Breast epithelium (tissue), 4 donors: Measurements from ENCODE around the gene FIBCD1. TPM values are rescaled to one million over a fixed set of nuclear protein-coding genes. Genes with fewer than 3 reads are reported as not detected.

Experiments used
- DNase-seq, 2 donors: peaks; one replicate each; pipeline ENCODE4 v3.0.0-alpha.2; 2019; ENCODE audit warnings: low spot score in 2 of 2
- H3K27ac ChIP-seq, 2 donors: fragments of 200-600 bp; sonication (generic) in 1 of 2; one replicate each; pipeline ENCODE4 v1.5.1; 2016 to 2019; ENCODE audit warnings: mild to moderate bottlenecking in 1 of 2
- H3K27me3 ChIP-seq, 2 donors: fragments of 200-600 bp; sonication (generic) in 1 of 2; one replicate each; pipeline versions ENCODE4 v1.5.1 to v1.6.0; 2017 to 2019; ENCODE audit warnings: control low read depth in 1 of 2, mild to moderate bottlenecking in 1 of 2
- H3K36me3 ChIP-seq: fragments of 200-600 bp; one replicate; pipeline ENCODE4 v1.5.1; 2019
- H3K4me1 ChIP-seq, 2 donors: fragments of 200-600 bp; sonication (generic); one replicate each; pipeline ENCODE4 v1.5.1; 2016 to 2019; ENCODE audit warnings: control low read depth in 1 of 2
- H3K4me3 ChIP-seq, 3 donors: fragments of 200-600 bp; sonication (generic); 1 replicate in 2 of 3; 2 replicates in 1 of 3; pipeline ENCODE4 v1.5.1; 2016 to 2019; ENCODE audit warnings: mild to moderate bottlenecking in 3 of 3, moderate library complexity in 2 of 3
- H3K9me3 ChIP-seq, 2 donors: fragments of 200-600 bp; sonication (generic) in 1 of 2; one replicate each; pipeline ENCODE4 v1.5.1; 2016 to 2019; ENCODE audit warnings: control low read depth in 1 of 2
- CTCF ChIP-seq, 3 donors: fragments of 450-650 bp; IDR thresholded peaks; one replicate each; pipeline ENCODE4 v1.5.1; 2016 to 2017; ENCODE audit warnings: antibody characterized with exemption in 3 of 3, mild to moderate bottlenecking in 3 of 3, moderate library complexity in 3 of 3
- POLR2A ChIP-seq: fragments of 450-650 bp; IDR thresholded peaks from one replicate; pipeline ENCODE4 v1.6.1; 2016; ENCODE audit warnings: antibody characterized with exemption, mild to moderate bottlenecking, moderate library complexity
- POLR2AphosphoS5 ChIP-seq, 3 donors: sonication (generic); formaldehyde crosslinking; IDR thresholded peaks; one replicate each; pipeline ENCODE4 v1.6.1; 2017; ENCODE audit warnings: antibody characterized with exemption in 3 of 3
- intact Hi-C: fragments of 100-400 bp; cut with DNase I; formaldehyde crosslinking; loops from one replicate; pipeline ENCODE4 v1.15.1; 2023; ENCODE audit warnings: low total_unique reads
- total RNA-seq, 3 donors: library from RNA; depleted of rRNA; stranded (reverse); fragments of >200 nt; gene quantifications; one replicate each; pipeline ENCODE4 v1.1.0, GENCODE V29; 2016

The FIBCD1 gene
- total RNA-seq, 3 donors from 2014 or later: 0.16 to 0.44 TPM; not detected in 1

GRCh38 chr9:130973686-130974281 is 34.7 kb upstream of the FIBCD1 start:
- Histone ChIP-seq H3K4me3 (no peak overlapping the region), H3K4me1 (no peaks in the 10 kb centered on the region), H3K27ac (no peak overlapping the region), H3K27me3 (peaks cover 0 to 20% of the 10 kb centered on the region in 2 donors), H3K9me3 (no peaks in the 10 kb centered on the region), H3K36me3 (no peaks in the 10 kb centered on the region)
- no peak for DNase-seq
- TF ChIP-seq CTCF (IDR thresholded peaks at IDR 0.05): no peak
- TF ChIP-seq POLR2AphosphoS5 (IDR thresholded peaks at IDR 0.05): no peak
- no peak for TF ChIP-seq POLR2A
- intact Hi-C loops: no loop called here

GRCh38 chr9:130972957-130973685 is 34.1 kb upstream of the FIBCD1 start:
- no peak overlapping the region for H3K4me3 ChIP-seq

GRCh38 chr9:130972277-130972956 is 33.4 kb upstream of the FIBCD1 start:
- H3K9me3 ChIP-seq: no peaks in the 10 kb centered on the region
- H3K27me3 ChIP-seq: peaks cover 0 to 20% of the 10 kb centered on the region in 2 donors
- no peak overlapping the region for H3K27ac ChIP-seq
- DNase-seq: no peak
- H3K36me3 ChIP-seq: no peaks in the 10 kb centered on the region
- H3K4me3 ChIP-seq: no peak overlapping the region
- TF ChIP-seq POLR2A (no peak), CTCF (IDR thresholded peaks at IDR 0.05) (no peak), POLR2AphosphoS5 (IDR thresholded peaks at IDR 0.05) (no peak)
- H3K4me1 ChIP-seq: no peaks in the 10 kb centered on the region
- intact Hi-C loops: no loop called here

More at GRCh38 chr9:130972957-130973685, 34.1 kb upstream of the FIBCD1 start:
- no peak for TF ChIP-seq POLR2AphosphoS5 (IDR thresholded peaks at IDR 0.05)
- no peak for TF ChIP-seq POLR2A
- no peak for TF ChIP-seq CTCF (IDR thresholded peaks at IDR 0.05)
- intact Hi-C loops: no loop called here
- H3K27ac ChIP-seq: no peak overlapping the region
- no peaks in the 10 kb centered on the region for H3K9me3 ChIP-seq
- DNase-seq: no peak
- H3K36me3 ChIP-seq: no peaks in the 10 kb centered on the region
- peaks cover 0 to 20% of the 10 kb centered on the region in 2 donors for H3K27me3 ChIP-seq
- H3K4me1 ChIP-seq: no peaks in the 10 kb centered on the region

- intact Hi-C loops: no loop called here
- H3K4me3 ChIP-seq: no peak overlapping the region
- H3K9me3 ChIP-seq: no peaks in the 10 kb centered on the region
- no peaks in the 10 kb centered on the region for H3K4me1 ChIP-seq
- H3K27me3 ChIP-seq: peaks cover 0 to 20% of the 10 kb centered on the region in 2 donors
- H3K27ac ChIP-seq: no peak overlapping the region
- H3K36me3 ChIP-seq: no peaks in the 10 kb centered on the region
- DNase-seq: no peak
- TF ChIP-seq POLR2A (no peak), POLR2AphosphoS5 (IDR thresholded peaks at IDR 0.05) (no peak), CTCF (IDR thresholded peaks at IDR 0.05) (no peak)
These were observed 32.3 kb upstream of the FIBCD1 start for GRCh38 chr9:130971294-130971849.

- no peaks in the 10 kb centered on the region for H3K36me3 ChIP-seq
- no peaks in the 10 kb centered on the region for H3K4me1 ChIP-seq
- no peak for TF ChIP-seq CTCF (IDR thresholded peaks at IDR 0.05)
- TF ChIP-seq POLR2AphosphoS5 (IDR thresholded peaks at IDR 0.05): no peak
- no peak for TF ChIP-seq POLR2A
- no peak for DNase-seq
- H3K27me3 ChIP-seq: peaks cover 0 to 20% of the 10 kb centered on the region in 2 donors
- H3K27ac ChIP-seq: no peak overlapping the region
- no peak overlapping the region for H3K4me3 ChIP-seq
- no peaks in the 10 kb centered on the region for H3K9me3 ChIP-seq
- intact Hi-C loops: no loop called here
These were observed 31.8 kb upstream of the FIBCD1 start for GRCh38 chr9:130970855-130971254.
